PC-3 (cell line): ENCODE results near the gene RAB22A. TPM values are rescaled to one million over a fixed set of nuclear protein-coding genes. Genes with fewer than 3 reads are reported as not detected.

Experiments
- ATAC-seq: fragments of 200-7000 bp; cut with Tn5 transposase; 2 replicates; pipeline ENCODE4 v1.9.1; 2020; ENCODE audit warnings: mild to moderate bottlenecking, moderate library complexity
- BruUV-seq: library from RNA; stranded (reverse); fragments of 400-500 nt; replicated peaks from 2 replicates; lab custom pipeline; 2021; lab: Mats Ljungman, UMichigan
- CTCF ChIA-PET: fragments of 300-600 bp; sonication (Branson Sonifier 250); formaldehyde crosslinking; loops from one replicate; lab custom pipeline; 2022; ENCODE audit warnings: antibody characterized with exemption; lab: Charles Lee
- POLR2A ChIA-PET: fragments of 300-600 bp; sonication (Branson Sonifier 250); formaldehyde crosslinking; loops from one replicate; lab custom pipeline; 2022; ENCODE audit warnings: antibody characterized with exemption; ENCODE audit not compliant: unreplicated experiment; lab: Charles Lee
- DNase-seq: peaks from one replicate; pipeline ENCODE4 v3.0.0-alpha.2; 2015
- H2AFZ ChIP-seq: fragments of 300-600 bp; sonication (generic); 2 replicates; pipeline ENCODE4 v1.6.0; 2016; ENCODE audit warnings: antibody characterized with exemption, low read length
- H3F3A ChIP-seq: fragments of 300-600 bp; sonication (generic); one replicate; pipeline ENCODE4 v1.6.0; 2017; ENCODE audit warnings: antibody characterized with exemption, low read length, control low read depth, mild to moderate bottlenecking; ENCODE audit not compliant: unreplicated experiment
- H3K27ac ChIP-seq: fragments of 300-600 bp; sonication (generic); 2 replicates; pipeline ENCODE4 v1.5.1; 2016; ENCODE audit warnings: mild to moderate bottlenecking, low read length
- H3K27me3 ChIP-seq: fragments of 300-600 bp; sonication (generic); 2 replicates; pipeline ENCODE4 v1.6.1; 2016; ENCODE audit warnings: low read length, mixed read lengths
- H3K36me3 ChIP-seq: fragments of 300-600 bp; sonication (generic); 2 replicates; pipeline ENCODE4 v1.6.1; 2016; ENCODE audit warnings: low read depth, mixed run types, low read length, mixed read lengths
- H3K4me1 ChIP-seq: fragments of 300-600 bp; sonication (generic); 2 replicates; pipeline ENCODE4 v1.5.1; 2016; ENCODE audit warnings: low read length; ENCODE audit not compliant: insufficient read depth
- H3K4me2 ChIP-seq: fragments of 300-600 bp; sonication (generic); 2 replicates; pipeline ENCODE4 v1.6.0; 2016; ENCODE audit warnings: low read length
- H3K4me3 ChIP-seq: fragments of 300-600 bp; sonication (generic); 2 replicates; pipeline ENCODE4 v1.5.1; 2016; ENCODE audit warnings: mild to moderate bottlenecking, low read length, mixed read lengths
- H3K79me2 ChIP-seq: fragments of 300-600 bp; sonication (generic); 2 replicates; pipeline ENCODE4 v1.6.1; 2017; ENCODE audit warnings: low read length, mixed read lengths
- H3K9ac ChIP-seq: fragments of 300-600 bp; sonication (generic); 2 replicates; pipeline ENCODE4 v1.6.0; 2016; ENCODE audit warnings: mild to moderate bottlenecking, low read length
- H3K9me2 ChIP-seq: fragments of 300-600 bp; sonication (generic); replicated peaks from 2 replicates; pipeline ENCODE4 v1.6.1; 2016; ENCODE audit warnings: mixed run types, low read length, mixed read lengths
- H3K9me3 ChIP-seq: fragments of 300-600 bp; sonication (generic); 2 replicates; pipeline ENCODE4 v1.6.1; 2016; ENCODE audit warnings: low read length, mixed read lengths
- H4K20me1 ChIP-seq: fragments of 300-600 bp; sonication (generic); 2 replicates; pipeline ENCODE4 v1.6.1; 2016; ENCODE audit warnings: low read length, mixed read lengths
- EZH2 ChIP-seq: fragments of 300-600 bp; sonication (generic); IDR thresholded peaks from one replicate; pipeline ENCODE4 v1.6.1; 2017; ENCODE audit warnings: antibody characterized with exemption, mild to moderate bottlenecking, low read length; ENCODE audit not compliant: unreplicated experiment
- EZH2phosphoT487 ChIP-seq: fragments of 300-600 bp; sonication (generic); IDR thresholded peaks from 2 replicates; pipeline ENCODE4 v1.6.1; 2018; ENCODE audit warnings: mild to moderate bottlenecking, antibody characterized with exemption, low read length, borderline replicate concordance
- intact Hi-C: fragments of 100-400 bp; cut with micrococcal nuclease; formaldehyde crosslinking; loops from 2 replicates; pipeline ENCODE4 v1.9.0; 2023
- total RNA-seq: library from RNA; depleted of rRNA; stranded (reverse); fragments of >200 nt; gene quantifications from 2 replicates; pipeline ENCODE4 v1.2.3, GENCODE V29; 2014
- TF ChIP-seq, protein P1 (sequence below): fragments of 300-600 bp; sonication (generic); conservative IDR thresholded peaks from 2 replicates; pipeline ENCODE4 v1.5.1; 2017; ENCODE audit warnings: antibody characterized with exemption, low read depth, mild to moderate bottlenecking, low read length

Gene RAB22A
- total RNA-seq, 1 experiment from 2014 or later = 47.4 TPM

DNA sequence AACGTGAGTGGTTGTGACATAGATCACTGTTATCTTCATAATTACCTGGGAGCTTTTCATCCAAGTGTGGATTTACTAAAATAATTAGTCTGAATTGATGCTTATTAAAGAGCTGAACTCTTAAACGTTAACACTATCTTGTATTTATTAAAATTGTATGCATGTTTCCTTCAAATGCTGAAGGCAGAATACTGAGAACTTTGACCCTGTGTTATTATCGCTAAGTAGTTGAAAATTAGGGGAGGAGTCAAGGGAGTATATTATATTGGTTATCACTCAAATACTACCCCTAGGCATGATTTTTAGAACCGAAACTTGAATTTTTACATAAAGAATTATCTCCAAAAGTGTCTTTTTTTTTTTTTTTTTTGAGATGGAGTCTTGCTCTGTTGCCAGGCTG lies 85.3 kb downstream of the RAB22A start:
- Histone ChIP-seq H3K4me3 (no peak overlapping the region), H3K27ac (no peak overlapping the region), H3K9me2 (no peaks in the 10 kb centered on the region), H3K9me3 (no peaks in the 10 kb centered on the region), H3K9ac (no peak overlapping the region), H3K27me3 (no peaks in the 10 kb centered on the region), H3F3A (no peaks in the 10 kb centered on the region), H3K36me3 (peaks cover 34% of the 10 kb centered on the region), H3K4me2 (no peak overlapping the region), H3K4me1 (peaks cover 25% of the 10 kb centered on the region), H4K20me1 (peaks cover 67% of the 10 kb centered on the region), H3K79me2 (peaks cover 100% of the 10 kb centered on the region), H2AFZ (no peak overlapping the region)
- no TSS peak for BruUV-seq
- TF ChIP-seq EZH2 (no peak), EZH2phosphoT487 (no peak)
- TF ChIP-seq, protein P1, sequence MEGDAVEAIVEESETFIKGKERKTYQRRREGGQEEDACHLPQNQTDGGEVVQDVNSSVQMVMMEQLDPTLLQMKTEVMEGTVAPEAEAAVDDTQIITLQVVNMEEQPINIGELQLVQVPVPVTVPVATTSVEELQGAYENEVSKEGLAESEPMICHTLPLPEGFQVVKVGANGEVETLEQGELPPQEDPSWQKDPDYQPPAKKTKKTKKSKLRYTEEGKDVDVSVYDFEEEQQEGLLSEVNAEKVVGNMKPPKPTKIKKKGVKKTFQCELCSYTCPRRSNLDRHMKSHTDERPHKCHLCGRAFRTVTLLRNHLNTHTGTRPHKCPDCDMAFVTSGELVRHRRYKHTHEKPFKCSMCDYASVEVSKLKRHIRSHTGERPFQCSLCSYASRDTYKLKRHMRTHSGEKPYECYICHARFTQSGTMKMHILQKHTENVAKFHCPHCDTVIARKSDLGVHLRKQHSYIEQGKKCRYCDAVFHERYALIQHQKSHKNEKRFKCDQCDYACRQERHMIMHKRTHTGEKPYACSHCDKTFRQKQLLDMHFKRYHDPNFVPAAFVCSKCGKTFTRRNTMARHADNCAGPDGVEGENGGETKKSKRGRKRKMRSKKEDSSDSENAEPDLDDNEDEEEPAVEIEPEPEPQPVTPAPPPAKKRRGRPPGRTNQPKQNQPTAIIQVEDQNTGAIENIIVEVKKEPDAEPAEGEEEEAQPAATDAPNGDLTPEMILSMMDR = no peak
- CTCF ChIA-PET = interaction anchor here (0.7 kb wide), 1 partner anchor 37 kb away, joined by 4 read pairs; no protein-coding TSS in a partner anchor
- POLR2A ChIA-PET = no interaction called here
- DNase-seq (no peak), ATAC-seq (no peak)
- intact Hi-C loops = no loop called here

DNA sequence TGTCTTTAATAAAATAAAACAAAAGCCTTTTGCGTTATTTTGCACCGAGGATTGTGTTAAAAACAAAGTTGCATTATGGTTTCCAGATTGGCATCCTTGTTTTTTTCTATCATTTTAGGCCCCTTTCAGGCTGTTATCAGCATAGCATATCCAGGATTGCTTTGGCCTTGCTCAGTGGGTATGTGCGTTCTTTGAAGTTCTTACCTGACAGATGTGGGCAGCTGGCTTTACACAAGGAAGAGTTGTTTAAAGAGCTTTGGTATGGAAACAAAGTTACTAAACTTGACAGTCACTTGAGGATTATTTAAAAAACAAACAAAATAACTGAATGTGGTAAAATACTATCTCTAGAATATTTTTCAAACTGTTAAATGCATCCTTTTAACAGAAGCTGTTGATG lies 86.1 kb downstream of the RAB22A start:
- H2AFZ ChIP-seq = no peak overlapping the region
- no peak overlapping the region for H3K27ac ChIP-seq
- BruUV-seq = no TSS peak
- CTCF ChIA-PET = no interaction called here
- no peak overlapping the region for H3K4me3 ChIP-seq
- no peak overlapping the region for H3K9ac ChIP-seq
- DNase-seq (no peak), ATAC-seq (no peak)
- H3K27me3 ChIP-seq = no peaks in the 10 kb centered on the region
- no peak overlapping the region for H3K4me2 ChIP-seq
- peaks cover 66% of the 10 kb centered on the region for H4K20me1 ChIP-seq
- H3K79me2 ChIP-seq = peaks cover 100% of the 10 kb centered on the region
- peaks cover 33% of the 10 kb centered on the region; the same call in 1 of the 2 replicates for H3K36me3 ChIP-seq
- POLR2A ChIA-PET = no interaction called here
- TF ChIP-seq, protein P1 = no peak
- TF ChIP-seq EZH2phosphoT487 = no peak
- no peak for TF ChIP-seq EZH2
- H3K9me2 ChIP-seq = no peaks in the 10 kb centered on the region
- H3K9me3 ChIP-seq = no peaks in the 10 kb centered on the region
- intact Hi-C loops = no loop called here
- H3F3A ChIP-seq = no peaks in the 10 kb centered on the region
- peaks cover 17% of the 10 kb centered on the region for H3K4me1 ChIP-seq

DNA sequence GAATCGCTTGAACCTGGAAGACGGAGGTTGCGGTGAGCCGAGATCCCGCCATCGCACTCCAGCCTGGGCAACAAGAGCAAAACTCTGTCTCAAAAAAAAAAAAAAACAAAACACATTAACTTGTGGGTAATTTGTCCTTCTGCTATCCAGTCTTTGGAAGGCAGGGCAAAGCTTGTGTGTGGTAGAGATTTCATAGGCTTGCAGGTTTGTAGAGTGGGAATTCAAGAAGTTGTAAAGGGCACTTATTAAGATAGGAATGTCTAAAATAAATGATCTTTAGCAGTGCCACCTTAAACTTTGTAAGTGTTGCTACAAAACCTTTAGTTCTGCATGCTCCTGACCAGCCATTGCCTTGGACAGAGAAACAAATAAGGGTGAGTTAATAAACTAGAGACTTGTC lies 87.9 kb downstream of the RAB22A start:
- H2AFZ ChIP-seq = no peak overlapping the region
- H3K4me3 ChIP-seq = no peak overlapping the region
- no peak for TF ChIP-seq EZH2phosphoT487
- TF ChIP-seq EZH2 = no peak
- TF ChIP-seq, protein P1 = no peak
- H3K27me3 ChIP-seq = no peaks in the 10 kb centered on the region
- no TSS peak for BruUV-seq
- no peak overlapping the region for H3K4me2 ChIP-seq
- CTCF ChIA-PET = interaction anchor here (0.6 kb wide), 1 partner anchor 888 kb away, joined by 3 read pairs; no protein-coding TSS in a partner anchor
- intact Hi-C loops = no loop called here
- H3K9me2 ChIP-seq = no peaks in the 10 kb centered on the region
- H3K27ac ChIP-seq = no peak overlapping the region
- no peak for DNase-seq
- H3K4me1 ChIP-seq = 0 out of 2 replicates have a peak, but pooled peaks cover 7% of the 10 kb centered on the region
- H3K36me3 ChIP-seq = peaks cover 22% of the 10 kb centered on the region; the same call in 1 of the 2 replicates
- H3K9me3 ChIP-seq = no peaks in the 10 kb centered on the region
- POLR2A ChIA-PET = interaction anchor here (0.7 kb wide), 1 partner anchor 20 kb away, joined by 6 read pairs; no protein-coding TSS in a partner anchor
- no peak for ATAC-seq
- H3K79me2 ChIP-seq = peaks cover 100% of the 10 kb centered on the region
- peaks cover 70% of the 10 kb centered on the region for H4K20me1 ChIP-seq
- H3F3A ChIP-seq = no peaks in the 10 kb centered on the region
- H3K9ac ChIP-seq = no peak overlapping the region
